IMR-90 (cell line): Measurements from ENCODE around the gene CFAP251. TPM values are rescaled to one million over a fixed set of nuclear protein-coding genes. Genes with fewer than 3 reads are reported as not detected.

Source experiments
- ATAC-seq: fragments of 200-7000 bp; cut with Tn5 transposase; 2 replicates; pipeline ENCODE4 v1.9.1; 2020; ENCODE audit warnings: low read depth, mild to moderate bottlenecking, moderate library complexity
- BruUV-seq: library from RNA; stranded (reverse); fragments of 400-500 nt; replicated peaks from 2 replicates; lab custom pipeline; 2021; lab: Mats Ljungman, UMichigan
- CTCF ChIA-PET: fragments of 300-600 bp; formaldehyde crosslinking; extraction: SDS; loops from one replicate; lab custom pipeline; 2021; ENCODE audit warnings: antibody characterized with exemption; lab: Yijun Ruan, JAX
- POLR2A ChIA-PET: fragments of 300-600 bp; sonication (Branson Sonifier 250); formaldehyde crosslinking; loops from one replicate; lab custom pipeline; 2022; ENCODE audit warnings: antibody characterized with exemption; ENCODE audit not compliant: unreplicated experiment; lab: Charles Lee
- DNase-seq: peaks from one replicate; pipeline ENCODE4 v3.0.0; 2013
- H2AFZ ChIP-seq: replicated peaks from 2 replicates; pipeline ENCODE3; 2013; ENCODE audit warnings: low read length, mild to moderate bottlenecking; ENCODE audit not compliant: poor library complexity
- H2AK5ac ChIP-seq: 2 replicates; pipeline ENCODE4 v1.6.1; 2013; ENCODE audit warnings: low read depth, low read length, inconsistent platforms
- H2AK9ac ChIP-seq: replicated peaks from 2 replicates; pipeline ENCODE3; 2013; ENCODE audit warnings: mild to moderate bottlenecking, low read depth, low read length, moderate library complexity; ENCODE audit not compliant: poor library complexity
- H2BK120ac ChIP-seq: 2 replicates; pipeline ENCODE4 v1.6.1; 2013; ENCODE audit warnings: low read depth, low read length, inconsistent platforms
- H2BK15ac ChIP-seq: 3 replicates; pipeline ENCODE4 v1.6.1; 2013; ENCODE audit warnings: low read depth, low read length, inconsistent platforms
- H2BK20ac ChIP-seq: 2 replicates; pipeline ENCODE4 v1.6.1; 2013; ENCODE audit warnings: low read depth, mild to moderate bottlenecking, inconsistent platforms, low read length, moderate library complexity
- H2BK5ac ChIP-seq: 2 replicates; pipeline ENCODE4 v1.6.1; 2013; ENCODE audit warnings: mild to moderate bottlenecking, low read depth, low read length, inconsistent platforms; ENCODE audit not compliant: poor library complexity, severe bottlenecking
- H3K14ac ChIP-seq: replicated peaks from 2 replicates; pipeline ENCODE4 v1.6.1; 2013; ENCODE audit warnings: low read depth, low read length, inconsistent platforms
- H3K18ac ChIP-seq: 2 replicates; pipeline ENCODE4 v1.6.1; 2013; ENCODE audit warnings: low read depth, low read length, control low read depth
- H3K23ac ChIP-seq: 2 replicates; pipeline ENCODE4 v1.6.1; 2013; ENCODE audit warnings: low read depth, low read length, inconsistent platforms
- H3K27ac ChIP-seq: 2 replicates; pipeline ENCODE4 v1.5.1; 2013; ENCODE audit warnings: mild to moderate bottlenecking, control low read depth, low read length; ENCODE audit not compliant: insufficient read depth
- H3K27me3 ChIP-seq: 2 replicates; pipeline ENCODE4 v1.6.1; 2013; ENCODE audit warnings: low read length; ENCODE audit not compliant: control insufficient read depth, insufficient read depth
- H3K36me3 ChIP-seq: 2 replicates; pipeline ENCODE4 v1.6.1; 2013; ENCODE audit warnings: low read length, mixed read lengths; ENCODE audit not compliant: control insufficient read depth, insufficient read depth
- H3K4ac ChIP-seq: 2 replicates; pipeline ENCODE4 v1.6.1; 2013; ENCODE audit warnings: low read depth, low read length, inconsistent platforms
- H3K4me1 ChIP-seq: 2 replicates; pipeline ENCODE4 v1.6.1; 2013; ENCODE audit warnings: low read length, mixed read lengths; ENCODE audit not compliant: control insufficient read depth, insufficient read depth
- H3K4me2 ChIP-seq: 2 replicates; pipeline ENCODE4 v1.6.1; 2013; ENCODE audit warnings: low read depth, mild to moderate bottlenecking, control low read depth, low read length, moderate library complexity
- H3K4me3 ChIP-seq: 2 replicates; pipeline ENCODE4 v1.5.1; 2013; ENCODE audit warnings: low read depth, mild to moderate bottlenecking, control low read depth, low read length, moderate library complexity; ENCODE audit not compliant: insufficient read depth
- H3K56ac ChIP-seq: 2 replicates; pipeline ENCODE4 v1.6.1; 2013; ENCODE audit warnings: low read length, inconsistent platforms; ENCODE audit not compliant: insufficient read depth; ENCODE audit errors: extremely low read depth
- H3K79me1 ChIP-seq, 2 experiments: 2 replicates each; pipeline ENCODE4 v1.6.1; 2013; ENCODE audit warnings: low read length in 2 of 2, inconsistent platforms in 1 of 2, low read depth in 1 of 2
- H3K9ac ChIP-seq: 2 replicates; pipeline ENCODE4 v1.6.1; 2013; ENCODE audit warnings: low read depth, low read length, control low read depth
- H3K9me1 ChIP-seq: 2 replicates; pipeline ENCODE4 v1.6.1; 2013; ENCODE audit warnings: low read length, inconsistent platforms; ENCODE audit not compliant: insufficient read depth
- H3K9me3 ChIP-seq: 2 replicates; pipeline ENCODE4 v1.6.1; 2013; ENCODE audit warnings: low read length; ENCODE audit not compliant: control insufficient read depth, insufficient read depth
- H4K20me1 ChIP-seq: 2 replicates; pipeline ENCODE4 v1.6.1; 2013; ENCODE audit warnings: low read length, inconsistent platforms; ENCODE audit not compliant: insufficient read depth
- H4K5ac ChIP-seq: 2 replicates; pipeline ENCODE4 v1.6.1; 2013; ENCODE audit warnings: mild to moderate bottlenecking, low read depth, low read length, control low read depth
- H4K8ac ChIP-seq, 2 experiments: 2 replicates each; pipeline ENCODE4 v1.6.1; 2013; ENCODE audit warnings: low read depth in 2 of 2, low read length in 2 of 2, control low read depth in 1 of 2, inconsistent platforms in 1 of 2
- H4K91ac ChIP-seq: 2 replicates; pipeline ENCODE4 v1.6.1; 2013; ENCODE audit warnings: low read depth, low read length, inconsistent platforms; ENCODE audit not compliant: insufficient read depth
- CEBPB ChIP-seq: IDR thresholded peaks from 2 replicates; pipeline ENCODE4 v1.6.1; 2012; ENCODE audit warnings: low read depth, low read length, improper control_type of control experiment
- CHD1 ChIP-seq: IDR thresholded peaks from 2 replicates; pipeline ENCODE4 v1.6.1; 2012; ENCODE audit warnings: low read depth, low read length, improper control_type of control experiment
- MAFK ChIP-seq: IDR thresholded peaks from 2 replicates; pipeline ENCODE4 v1.6.1; 2012; ENCODE audit warnings: low read depth, low read length, improper control_type of control experiment
- MAZ ChIP-seq: IDR thresholded peaks from 2 replicates; pipeline ENCODE4 v1.6.1; 2012; ENCODE audit warnings: low read depth, mild to moderate bottlenecking, low read length, improper control_type of control experiment, moderate library complexity, borderline replicate concordance
- NFE2L2 ChIP-seq: fragments of 150-350 bp; IDR thresholded peaks from 2 replicates; pipeline ENCODE4 v1.6.1; 2016; ENCODE audit warnings: low read depth, mild to moderate bottlenecking, low read length
- POLR2A ChIP-seq: IDR thresholded peaks from 2 replicates; pipeline ENCODE4 v1.6.1; 2012; ENCODE audit warnings: mild to moderate bottlenecking, low read depth, low read length
- RAD21 ChIP-seq: IDR thresholded peaks from 2 replicates; pipeline ENCODE4 v1.6.1; 2012; ENCODE audit warnings: low read length, improper control_type of control experiment
- RCOR1 ChIP-seq: IDR thresholded peaks from 2 replicates; pipeline ENCODE4 v1.6.1; 2012; ENCODE audit warnings: mild to moderate bottlenecking, low read length, improper control_type of control experiment; ENCODE audit not compliant: insufficient replicate concordance
- RFX5 ChIP-seq: IDR thresholded peaks from 2 replicates; pipeline ENCODE4 v1.8.0; 2012; ENCODE audit warnings: low read depth, mild to moderate bottlenecking, low read length, moderate library complexity
- SMC3 ChIP-seq: fragments of 150-350 bp; IDR thresholded peaks from 2 replicates; pipeline ENCODE4 v1.6.1; 2016; ENCODE audit warnings: low read depth, mild to moderate bottlenecking, antibody characterized with exemption, low read length, moderate library complexity
- WGBS, 2 experiments: methylation state at CpG; one replicate each; pipeline versions ENCODE4 v1.1.5 to v1.1.7; 2013; ENCODE audit warnings: missing lambda C conversion rate in 2 of 2; ENCODE audit not compliant: insufficient read length in 1 of 2; ENCODE audit errors: extremely low coverage in 2 of 2; 5-methylcytosine and 5-hydroxymethylcytosine counted together
- dilution Hi-C: fragments of 300-500 bp; cut with HindIII; formaldehyde crosslinking; loops from one replicate; pipeline ENCODE4 v1.14.3; 2018; ENCODE audit warnings: low sequenced_read_pairs; ENCODE audit not compliant: unreplicated experiment
- in situ Hi-C: fragments of 300-500 bp; cut with MboI; formaldehyde crosslinking; loops from 3 replicates; pipeline ENCODE4 v1.14.3; 2019; ENCODE audit warnings: low sequenced_read_pairs, inconsistent platforms, mixed read lengths
- intact Hi-C: fragments of 100-400 bp; cut with micrococcal nuclease; formaldehyde crosslinking; loops from 2 replicates; pipeline ENCODE4 v1.10.0; 2022
- polyA plus RNA-seq, 3 experiments: library from polyadenylated mRNA; depleted of rRNA; stranded (reverse); fragments of >200 nt; gene quantifications; 2 replicates each; pipeline ENCODE4 v1.2.3, GENCODE V29; 2012; ENCODE audit warnings: low replicate concordance in 1 of 3
- total RNA-seq: library from RNA; depleted of rRNA; stranded (reverse); fragments of >200 nt; gene quantifications from 2 replicates; pipeline ENCODE4 v1.2.3, GENCODE V29; 2012
- TF ChIP-seq, protein P1 (sequence below): fragments of 150-350 bp; IDR thresholded peaks from 2 replicates; pipeline ENCODE4 v1.6.1; 2017; ENCODE audit warnings: mild to moderate bottlenecking, antibody characterized with exemption, low read length, low read depth

Gene CFAP251
- total and polyA plus RNA-seq, 2 of the 4 experiments (the other 2 are of a cell fraction): 7.8 to 9.1 TPM

DNA sequence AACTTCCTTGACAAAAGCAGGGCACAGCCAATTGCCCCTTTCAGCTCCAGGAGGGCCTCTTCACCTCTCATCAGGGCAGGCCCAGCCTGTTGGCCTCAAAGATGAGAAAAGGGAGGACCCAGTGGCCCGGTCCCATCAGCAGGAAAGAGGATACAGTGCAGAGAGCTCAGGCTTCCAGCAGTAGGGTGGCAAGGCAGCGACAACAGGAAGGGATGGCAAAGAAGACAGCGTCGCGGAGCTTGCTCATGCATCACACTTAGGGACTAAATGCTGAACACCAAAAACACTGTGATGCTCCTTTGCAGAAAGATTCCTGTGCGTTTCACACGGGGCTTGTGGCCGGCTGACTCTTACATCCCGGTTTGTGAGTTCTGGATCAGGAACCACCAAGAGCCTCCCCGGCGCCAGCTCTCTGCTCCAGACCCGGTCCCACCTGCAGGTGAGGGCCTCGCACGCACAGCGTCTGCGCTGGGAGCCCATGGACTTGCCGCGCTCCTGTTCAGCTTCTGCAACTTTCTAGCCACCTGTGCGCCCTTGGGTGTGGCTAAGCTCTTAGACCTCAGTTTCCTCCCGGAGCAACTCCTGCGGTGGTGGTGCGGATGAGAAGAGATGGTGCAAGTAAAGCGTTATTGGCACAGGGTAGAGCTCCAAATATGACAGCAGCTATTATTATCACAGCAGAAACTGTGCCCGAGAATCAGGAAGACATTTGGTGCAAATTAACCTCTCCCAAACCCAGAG lies 88.0 kb downstream of the CFAP251 start:
- DNase-seq: no peak
- no peak for ATAC-seq
- Histone ChIP-seq H4K5ac (no peak overlapping the region), H3K18ac (no peak overlapping the region), H3K79me1 (no peaks in the 10 kb centered on the region), H3K4me1 (peaks cover 14% of the 10 kb centered on the region), H3K14ac (no peak overlapping the region), H4K8ac (no peak overlapping the region), H3K23ac (no peak overlapping the region), H2BK20ac (no peak overlapping the region), H3K27ac (no peak overlapping the region), H4K20me1 (no peaks in the 10 kb centered on the region), H2BK5ac (no peak overlapping the region), H2AK5ac (0 out of 2 replicates have a peak overlapping the region, but pooled peaks have one; percentile 15), H3K4me3 (no peak overlapping the region), H2AK9ac (peak overlapping the region; percentile 37), H3K9me3 (no peaks in the 10 kb centered on the region), H3K9ac (no peak overlapping the region), H2AFZ (no peak overlapping the region), H3K4me2 (no peak overlapping the region), H2BK120ac (no peak overlapping the region), H3K9me1 (no peaks in the 10 kb centered on the region), H3K27me3 (no peaks in the 10 kb centered on the region), H2BK15ac (no peak overlapping the region), H3K56ac (no peak overlapping the region), H3K36me3 (no peaks in the 10 kb centered on the region), H3K4ac (no peak overlapping the region), H4K91ac (no peak overlapping the region)
- in situ Hi-C loops: no loop called here
- TF ChIP-seq SMC3 (no peak), CHD1 (no peak), RAD21 (no peak), NFE2L2 (no peak), RCOR1 (no peak), RFX5 (no peak), MAZ (no peak), CEBPB (no peak), MAFK (no peak), POLR2A (no peak)
- TF ChIP-seq, protein P1, sequence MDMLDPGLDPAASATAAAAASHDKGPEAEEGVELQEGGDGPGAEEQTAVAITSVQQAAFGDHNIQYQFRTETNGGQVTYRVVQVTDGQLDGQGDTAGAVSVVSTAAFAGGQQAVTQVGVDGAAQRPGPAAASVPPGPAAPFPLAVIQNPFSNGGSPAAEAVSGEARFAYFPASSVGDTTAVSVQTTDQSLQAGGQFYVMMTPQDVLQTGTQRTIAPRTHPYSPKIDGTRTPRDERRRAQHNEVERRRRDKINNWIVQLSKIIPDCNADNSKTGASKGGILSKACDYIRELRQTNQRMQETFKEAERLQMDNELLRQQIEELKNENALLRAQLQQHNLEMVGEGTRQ: no peak
- ChIA-PET POLR2A (no interaction called here), CTCF (interaction anchor here (0.6 kb wide), 1 partner anchor 13 kb away, joined by 3 read pairs; no protein-coding TSS in a partner anchor)
- dilution Hi-C loops: no loop called here
- intact Hi-C loops: no loop called here
- 90% methylated on average over 16 of the region's 24 CpGs; no CpG with 5 or more reads in 1 of the 2 experiments for WGBS, 2 experiments
- BruUV-seq: no TSS peak
